GM12878 (cell line): ENCODE measurements around the gene SLC6A3. TPM values are rescaled to one million over a fixed set of nuclear protein-coding genes. Genes with fewer than 3 reads are reported as not detected.

Experiments used
- ATF2 ChIP-seq: IDR thresholded peaks from 2 replicates; pipeline ENCODE4 v1.6.1; 2012; ENCODE audit warnings: low read length, inconsistent platforms
- CBX5 ChIP-seq: sonication (generic); IDR thresholded peaks from 2 replicates; pipeline ENCODE4 v1.6.1; 2016; ENCODE audit warnings: low read depth, moderate library complexity, mild to moderate bottlenecking, inconsistent platforms
- CEBPB ChIP-seq, 2 experiments: fragments of 150-350 bp in 1 of 2; IDR thresholded peaks; 2 replicates each; pipeline ENCODE4 v1.6.1; 2012 to 2014; ENCODE audit warnings: low read depth in 2 of 2, low read length in 2 of 2, borderline replicate concordance in 1 of 2, inconsistent platforms in 1 of 2
- CHD1 ChIP-seq: IDR thresholded peaks from 2 replicates; pipeline ENCODE4 v1.6.1; 2012; ENCODE audit warnings: low read depth, low read length, improper control_type of control experiment
- EED ChIP-seq: sonication (generic); IDR thresholded peaks from 2 replicates; pipeline ENCODE4 v1.6.1; 2016; ENCODE audit warnings: antibody characterized with exemption, low read depth
- EZH2 ChIP-seq: IDR thresholded peaks from 2 replicates; pipeline ENCODE4 v1.6.1; 2012; ENCODE audit warnings: low read depth, mild to moderate bottlenecking, control low read depth, inconsistent platforms, low read length, borderline replicate concordance; ENCODE audit not compliant: control insufficient read depth
- FOXM1 ChIP-seq: IDR thresholded peaks from 2 replicates; pipeline ENCODE4 v1.6.1; 2012; ENCODE audit warnings: low read depth, mild to moderate bottlenecking, inconsistent platforms, low read length, moderate library complexity
- HDAC6 ChIP-seq: fragments of 200-600 bp; sonication (generic); IDR thresholded peaks from one replicate; pipeline ENCODE4 v1.8.0; 2017; ENCODE audit warnings: antibody characterized with exemption; ENCODE audit not compliant: unreplicated experiment
- IKZF1 ChIP-seq: fragments of 450-650 bp; conservative IDR thresholded peaks from 2 replicates; pipeline ENCODE4 v1.6.1; 2017; ENCODE audit warnings: antibody characterized with exemption, mild to moderate bottlenecking
- JUNB ChIP-seq: IDR thresholded peaks from 2 replicates; pipeline ENCODE4 v1.6.1; 2016; ENCODE audit warnings: antibody characterized with exemption, mild to moderate bottlenecking
- JUND ChIP-seq: IDR thresholded peaks from 2 replicates; pipeline ENCODE4 v1.6.1; 2012; ENCODE audit warnings: low read depth, mild to moderate bottlenecking, low read length, improper control_type of control experiment, moderate library complexity
- LARP7 ChIP-seq: fragments of 450-650 bp; IDR thresholded peaks from 2 replicates; pipeline ENCODE4 v1.6.1; 2017; ENCODE audit warnings: mild to moderate bottlenecking
- MXI1 ChIP-seq: fragments of 150-350 bp; IDR thresholded peaks from 2 replicates; pipeline ENCODE4 v1.6.1; 2011; ENCODE audit warnings: low read depth, mild to moderate bottlenecking, inconsistent platforms, low read length, improper control_type of control experiment
- NFXL1 ChIP-seq: fragments of 450-650 bp; IDR thresholded peaks from 2 replicates; pipeline ENCODE4 v1.6.1; 2017; ENCODE audit warnings: antibody characterized with exemption, mild to moderate bottlenecking, borderline replicate concordance
- NR2F1 ChIP-seq: fragments of 450-650 bp; conservative IDR thresholded peaks from 2 replicates; pipeline ENCODE4 v1.6.1; 2017; ENCODE audit warnings: mild to moderate bottlenecking
- RAD21 ChIP-seq: IDR thresholded peaks from 2 replicates; pipeline ENCODE4 v1.6.1; 2011; ENCODE audit warnings: mild to moderate bottlenecking, low read depth, low read length, moderate library complexity; ENCODE audit not compliant: insufficient read depth
- SPI1 ChIP-seq: IDR thresholded peaks from 2 replicates; pipeline ENCODE4 v1.6.1; 2011; ENCODE audit warnings: low read depth, mild to moderate bottlenecking, low read length, moderate library complexity, borderline replicate concordance; ENCODE audit not compliant: insufficient read depth
- STAT3 ChIP-seq: IDR thresholded peaks from 2 replicates; pipeline ENCODE4 v1.6.1; 2011; ENCODE audit warnings: low read depth, low read length, improper control_type of control experiment
- YBX1 ChIP-seq: fragments of 450-650 bp; IDR thresholded peaks from 2 replicates; pipeline ENCODE4 v1.6.1; 2016; ENCODE audit warnings: antibody characterized with exemption
- ZNF274 ChIP-seq: IDR thresholded peaks from one replicate; pipeline ENCODE4 v1.8.0; 2011; ENCODE audit not compliant: insufficient read length, insufficient read depth
- polyA plus RNA-seq, 11 experiments: library from polyadenylated mRNA; depleted of rRNA in 4 of 11; unstranded in 6 of 11; stranded (reverse) in 5 of 11; fragments of >200 nt; fragmentation: Nextera tagmentation in 4 of 11; fragmentation: Illumina TruSeq in 1 of 11; extraction: Ambion mirVana in 4 of 11; extraction: Trizol in 1 of 11; gene quantifications; 1 replicate in 1 of 11; 2 replicates in 10 of 11; pipeline versions ENCODE4 v1.2.1 to v1.2.3, GENCODE V29; 2011 to 2016; ENCODE audit warnings: inconsistent platforms in 2 of 11, missing spikeins in 2 of 11, low read depth in 1 of 11
- total RNA-seq, 4 experiments: library from RNA; depleted of rRNA in 3 of 4; stranded (reverse); fragments of >200 nt in 3 of 4; fragmentation: Illumina TruSeq in 1 of 4; extraction: Trizol in 1 of 4; gene quantifications; 2 replicates each; pipeline versions ENCODE4 v1.2.1 to v1.2.3, GENCODE V29; 2013 to 2021
- TF ChIP-seq, protein P1 (sequence below): fragments of 450-650 bp; formaldehyde crosslinking; IDR thresholded peaks from 2 replicates; pipeline ENCODE4 v1.4.0; 2020; ENCODE audit warnings: mild to moderate bottlenecking, moderate library complexity
- TF ChIP-seq, protein P2 (sequence below): fragments of 450-650 bp; IDR thresholded peaks from 2 replicates; pipeline ENCODE4 v1.6.1; 2016; ENCODE audit warnings: mild to moderate bottlenecking
- TF ChIP-seq, protein P3 (sequence below): IDR thresholded peaks from 2 replicates; pipeline ENCODE4 v1.6.1; 2011; ENCODE audit warnings: low read depth, mild to moderate bottlenecking, low read length, moderate library complexity, borderline replicate concordance; ENCODE audit errors: extremely low read depth
- TF ChIP-seq, protein P4 (sequence below): IDR thresholded peaks from 2 replicates; pipeline ENCODE4 v1.6.1; 2012; ENCODE audit warnings: low read depth, low read length, improper control_type of control experiment

The SLC6A3 gene
- total and polyA plus RNA-seq, 10 of the 15 experiments (the other 5 are each of a cell fraction or from before 2014, with no cell fraction given), result 0.01 TPM; not detected in 9

- TF ChIP-seq, protein P1, sequence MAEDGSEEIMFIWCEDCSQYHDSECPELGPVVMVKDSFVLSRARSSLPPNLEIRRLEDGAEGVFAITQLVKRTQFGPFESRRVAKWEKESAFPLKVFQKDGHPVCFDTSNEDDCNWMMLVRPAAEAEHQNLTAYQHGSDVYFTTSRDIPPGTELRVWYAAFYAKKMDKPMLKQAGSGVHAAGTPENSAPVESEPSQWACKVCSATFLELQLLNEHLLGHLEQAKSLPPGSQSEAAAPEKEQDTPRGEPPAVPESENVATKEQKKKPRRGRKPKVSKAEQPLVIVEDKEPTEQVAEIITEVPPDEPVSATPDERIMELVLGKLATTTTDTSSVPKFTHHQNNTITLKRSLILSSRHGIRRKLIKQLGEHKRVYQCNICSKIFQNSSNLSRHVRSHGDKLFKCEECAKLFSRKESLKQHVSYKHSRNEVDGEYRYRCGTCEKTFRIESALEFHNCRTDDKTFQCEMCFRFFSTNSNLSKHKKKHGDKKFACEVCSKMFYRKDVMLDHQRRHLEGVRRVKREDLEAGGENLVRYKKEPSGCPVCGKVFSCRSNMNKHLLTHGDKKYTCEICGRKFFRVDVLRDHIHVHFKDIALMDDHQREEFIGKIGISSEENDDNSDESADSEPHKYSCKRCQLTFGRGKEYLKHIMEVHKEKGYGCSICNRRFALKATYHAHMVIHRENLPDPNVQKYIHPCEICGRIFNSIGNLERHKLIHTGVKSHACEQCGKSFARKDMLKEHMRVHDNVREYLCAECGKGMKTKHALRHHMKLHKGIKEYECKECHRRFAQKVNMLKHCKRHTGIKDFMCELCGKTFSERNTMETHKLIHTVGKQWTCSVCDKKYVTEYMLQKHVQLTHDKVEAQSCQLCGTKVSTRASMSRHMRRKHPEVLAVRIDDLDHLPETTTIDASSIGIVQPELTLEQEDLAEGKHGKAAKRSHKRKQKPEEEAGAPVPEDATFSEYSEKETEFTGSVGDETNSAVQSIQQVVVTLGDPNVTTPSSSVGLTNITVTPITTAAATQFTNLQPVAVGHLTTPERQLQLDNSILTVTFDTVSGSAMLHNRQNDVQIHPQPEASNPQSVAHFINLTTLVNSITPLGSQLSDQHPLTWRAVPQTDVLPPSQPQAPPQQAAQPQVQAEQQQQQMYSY, result 0 out of 2 replicates have a peak, but pooled peaks have one; percentile 14
- TF ChIP-seq RAD21 (peak; percentile 22; the same call in 1 of the 2 replicates), JUND (no peak), ZNF274 (no peak), FOXM1 (no peak), MXI1 (peak; percentile 81), CEBPB (IDR thresholded peaks at IDR 0.05; ENCODE audit: borderline replicate concordance in 1 of 2, low read depth in 2 of 2, low read length in 2 of 2) (no peak), JUNB (peak; percentile 65; the same call in 1 of the 2 replicates), ATF2 (no peak), SPI1 (no peak), CBX5 (no peak), NFXL1 (no peak), HDAC6 (no peak), EED (peak; percentile 83), YBX1 (no peak), LARP7 (peak; percentile 64), EZH2 (no peak), NR2F1 (peak; percentile 99), STAT3 (peak; percentile 52; the same call in 1 of the 2 replicates), IKZF1 (peak; percentile 86), CHD1 (no peak)
- TF ChIP-seq, protein P2, sequence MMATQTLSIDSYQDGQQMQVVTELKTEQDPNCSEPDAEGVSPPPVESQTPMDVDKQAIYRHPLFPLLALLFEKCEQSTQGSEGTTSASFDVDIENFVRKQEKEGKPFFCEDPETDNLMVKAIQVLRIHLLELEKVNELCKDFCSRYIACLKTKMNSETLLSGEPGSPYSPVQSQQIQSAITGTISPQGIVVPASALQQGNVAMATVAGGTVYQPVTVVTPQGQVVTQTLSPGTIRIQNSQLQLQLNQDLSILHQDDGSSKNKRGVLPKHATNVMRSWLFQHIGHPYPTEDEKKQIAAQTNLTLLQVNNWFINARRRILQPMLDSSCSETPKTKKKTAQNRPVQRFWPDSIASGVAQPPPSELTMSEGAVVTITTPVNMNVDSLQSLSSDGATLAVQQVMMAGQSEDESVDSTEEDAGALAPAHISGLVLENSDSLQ, result peak; percentile 80
- TF ChIP-seq, protein P3, sequence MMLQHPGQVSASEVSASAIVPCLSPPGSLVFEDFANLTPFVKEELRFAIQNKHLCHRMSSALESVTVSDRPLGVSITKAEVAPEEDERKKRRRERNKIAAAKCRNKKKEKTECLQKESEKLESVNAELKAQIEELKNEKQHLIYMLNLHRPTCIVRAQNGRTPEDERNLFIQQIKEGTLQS, result no peak
- TF ChIP-seq, protein P4, sequence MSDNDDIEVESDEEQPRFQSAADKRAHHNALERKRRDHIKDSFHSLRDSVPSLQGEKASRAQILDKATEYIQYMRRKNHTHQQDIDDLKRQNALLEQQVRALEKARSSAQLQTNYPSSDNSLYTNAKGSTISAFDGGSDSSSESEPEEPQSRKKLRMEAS, result peak; percentile 80; the same call in 1 of the 2 replicates
These were observed 39.7 kb upstream of the SLC6A3 start (continued) for GRCh38 chr5:1484730-1485578.
